Measurements from ENCODE around the gene NUDT9.

- TF ChIP-seq GATA2 (IDR thresholded peaks at IDR 0.05; ENCODE audit: low read depth, low read length), result no peak
- TF ChIP-seq GATA3 (IDR thresholded peaks at IDR 0.05; ENCODE audit: low read depth, low read length), result no peak
Observed at GRCh38 chr4:87405211-87405820, 17.1 kb upstream of the NUDT9 start.

All from SH-SY5Y (cell line).